Neural cell (in vitro differentiated cells): ENCODE results near the gene TAF11L8.

Experiments
- EP300 ChIP-seq: fragments of 450-650 bp; conservative IDR thresholded peaks from 2 replicates; pipeline ENCODE4 v1.6.1; 2014; ENCODE audit warnings: antibody characterized with exemption, mild to moderate bottlenecking, moderate library complexity; ENCODE audit not compliant: poor library complexity, severe bottlenecking
- POLR2AphosphoS5 ChIP-seq: IDR thresholded peaks from 2 replicates; pipeline ENCODE4 v1.6.1; 2012
- TF ChIP-seq, protein P1 (sequence below): fragments of 450-650 bp; IDR thresholded peaks from 2 replicates; pipeline ENCODE4 v1.5.1; 2014; ENCODE audit warnings: antibody characterized with exemption, mild to moderate bottlenecking, moderate library complexity; ENCODE audit not compliant: poor library complexity, severe bottlenecking

GRCh38 chr5:17625686-17626085 is 34.9 kb upstream of the TAF11L8 start:
- TF ChIP-seq, protein P1, sequence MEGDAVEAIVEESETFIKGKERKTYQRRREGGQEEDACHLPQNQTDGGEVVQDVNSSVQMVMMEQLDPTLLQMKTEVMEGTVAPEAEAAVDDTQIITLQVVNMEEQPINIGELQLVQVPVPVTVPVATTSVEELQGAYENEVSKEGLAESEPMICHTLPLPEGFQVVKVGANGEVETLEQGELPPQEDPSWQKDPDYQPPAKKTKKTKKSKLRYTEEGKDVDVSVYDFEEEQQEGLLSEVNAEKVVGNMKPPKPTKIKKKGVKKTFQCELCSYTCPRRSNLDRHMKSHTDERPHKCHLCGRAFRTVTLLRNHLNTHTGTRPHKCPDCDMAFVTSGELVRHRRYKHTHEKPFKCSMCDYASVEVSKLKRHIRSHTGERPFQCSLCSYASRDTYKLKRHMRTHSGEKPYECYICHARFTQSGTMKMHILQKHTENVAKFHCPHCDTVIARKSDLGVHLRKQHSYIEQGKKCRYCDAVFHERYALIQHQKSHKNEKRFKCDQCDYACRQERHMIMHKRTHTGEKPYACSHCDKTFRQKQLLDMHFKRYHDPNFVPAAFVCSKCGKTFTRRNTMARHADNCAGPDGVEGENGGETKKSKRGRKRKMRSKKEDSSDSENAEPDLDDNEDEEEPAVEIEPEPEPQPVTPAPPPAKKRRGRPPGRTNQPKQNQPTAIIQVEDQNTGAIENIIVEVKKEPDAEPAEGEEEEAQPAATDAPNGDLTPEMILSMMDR, result no peak
- no peak for TF ChIP-seq EP300
- TF ChIP-seq POLR2AphosphoS5, result no peak
